Common myeloid progenitor, CD34-positive (primary cell): ENCODE measurements around the gene PPM1N.
A peak's percentile ranks its signal among the peaks of the same experiment; 100 is the strongest.

Experiments used
- CTCF ChIA-PET: fragments of 350-600 bp; sonication (Branson Sonifier 250); formaldehyde crosslinking; loops from one replicate; lab custom pipeline; 2021; ENCODE audit warnings: antibody characterized with exemption; lab: Charles Lee
- POLR2A ChIA-PET: fragments of 350-600 bp; sonication (Branson Sonifier 250); formaldehyde crosslinking; loops from one replicate; lab custom pipeline; 2021; ENCODE audit warnings: antibody characterized with exemption; lab: Charles Lee
- DNase-seq, 3 donors: peaks; one replicate each; pipeline versions ENCODE4 v3.0.0 to v3.0.0-alpha.2; 2013
- H3K27ac ChIP-seq, 2 experiments: 1 replicate in 1 of 2; 2 replicates in 1 of 2; pipeline ENCODE4 v1.7.0; 2013; ENCODE audit warnings: inconsistent platforms in 2 of 2, low read length in 2 of 2, mild to moderate bottlenecking in 2 of 2, low read depth in 1 of 2, moderate library complexity in 1 of 2; ENCODE audit not compliant: severe bottlenecking in 2 of 2, insufficient read depth in 1 of 2, poor library complexity in 1 of 2
- H3K27me3 ChIP-seq, 5 experiments: replicated peaks in 2 of 5; 1 replicate in 3 of 5; 2 replicates in 2 of 5; pipeline versions ENCODE4 v1.6.1 to v1.7.0; 2013; ENCODE audit warnings: low read length in 4 of 5, mild to moderate bottlenecking in 2 of 5, moderate library complexity in 2 of 5, inconsistent platforms in 1 of 5; ENCODE audit not compliant: insufficient read depth in 5 of 5, control insufficient read depth in 4 of 5
- H3K36me3 ChIP-seq, 4 experiments: 1 replicate in 2 of 4; 2 replicates in 2 of 4; pipeline versions ENCODE4 v1.6.1 to v1.7.0; 2013; ENCODE audit warnings: low read length in 3 of 4, control low read depth in 1 of 4, mild to moderate bottlenecking in 1 of 4; ENCODE audit not compliant: control insufficient read depth in 4 of 4, insufficient read depth in 4 of 4
- H3K4me1 ChIP-seq, 4 experiments: 1 replicate in 3 of 4; 2 replicates in 1 of 4; pipeline versions ENCODE4 v1.6.1 to v1.7.1; 2013; ENCODE audit warnings: low read length in 3 of 4, mild to moderate bottlenecking in 3 of 4, control low read depth in 1 of 4, inconsistent platforms in 1 of 4, moderate library complexity in 1 of 4; ENCODE audit not compliant: control insufficient read depth in 4 of 4, insufficient read depth in 4 of 4; ENCODE audit errors: control extremely low read depth in 1 of 4
- H3K4me3 ChIP-seq, 7 experiments: 1 replicate in 4 of 7; 2 replicates in 3 of 7; pipeline versions ENCODE4 v1.5.1 to v1.7.0; 2013; ENCODE audit warnings: mild to moderate bottlenecking in 7 of 7, low read length in 6 of 7, moderate library complexity in 6 of 7, inconsistent platforms in 2 of 7, low read depth in 2 of 7, control low read depth in 1 of 7; ENCODE audit not compliant: insufficient read depth in 4 of 7, control insufficient read depth in 1 of 7; ENCODE audit errors: extremely low read depth in 1 of 7
- H3K9me3 ChIP-seq, 5 experiments: 1 replicate in 4 of 5; 2 replicates in 1 of 5; pipeline versions ENCODE4 v1.6.1 to v1.7.1; 2013; ENCODE audit warnings: low read length in 4 of 5, mild to moderate bottlenecking in 2 of 5, inconsistent platforms in 1 of 5, low read depth in 1 of 5, moderate library complexity in 1 of 5; ENCODE audit not compliant: control insufficient read depth in 4 of 5, insufficient read depth in 2 of 5; ENCODE audit errors: control extremely low read depth in 1 of 5
- WGBS: methylation state at CpG from one replicate; pipeline ENCODE4 v1.1.5; 2013; ENCODE audit not compliant: insufficient coverage; 5-methylcytosine and 5-hydroxymethylcytosine counted together

The PPM1N gene

DNA sequence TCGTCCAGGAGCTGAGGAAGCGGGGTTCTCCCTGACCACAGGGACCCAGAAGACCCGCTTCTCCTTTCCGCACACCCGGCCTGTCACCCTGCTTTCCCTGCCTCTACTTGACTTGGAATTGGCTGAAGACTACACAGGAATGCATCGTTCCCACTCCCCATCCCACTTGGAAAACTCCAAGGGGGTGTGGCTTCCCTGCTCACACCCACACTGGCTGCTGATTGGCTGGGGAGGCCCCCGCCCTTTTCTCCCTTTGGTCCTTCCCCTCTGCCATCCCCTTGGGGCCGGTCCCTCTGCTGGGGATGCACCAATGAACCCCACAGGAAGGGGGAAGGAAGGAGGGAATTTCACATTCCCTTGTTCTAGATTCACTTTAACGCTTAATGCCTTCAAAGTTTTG, 27.9 kb downstream of the PPM1N start:
- Histone ChIP-seq H3K36me3 (peaks cover 2 to 51% (median 31%) of the 10 kb centered on the region in 4 experiments), H3K27me3 (peaks cover 0 to 10% (median 3%) of the 10 kb centered on the region in 5 experiments), H3K9me3 (peaks cover 0 to 3% (median 0%) of the 10 kb centered on the region in 5 experiments), H3K27ac (no peak overlapping the region), H3K4me3 (no peak overlapping the region), H3K4me1 (peaks cover 0 to 12% (median 5%) of the 10 kb centered on the region in 4 experiments)
- no peak for DNase-seq
- ChIA-PET CTCF (interaction anchor here (0.8 to 4.9 kb wide), 5 partner anchors 8 to 115 kb away, joined by 3 to 47 read pairs (median 4); no protein-coding TSS in a partner anchor), POLR2A (no interaction called here)
- WGBS: 78% methylated on average over 6 of the region's 9 CpGs

DNA sequence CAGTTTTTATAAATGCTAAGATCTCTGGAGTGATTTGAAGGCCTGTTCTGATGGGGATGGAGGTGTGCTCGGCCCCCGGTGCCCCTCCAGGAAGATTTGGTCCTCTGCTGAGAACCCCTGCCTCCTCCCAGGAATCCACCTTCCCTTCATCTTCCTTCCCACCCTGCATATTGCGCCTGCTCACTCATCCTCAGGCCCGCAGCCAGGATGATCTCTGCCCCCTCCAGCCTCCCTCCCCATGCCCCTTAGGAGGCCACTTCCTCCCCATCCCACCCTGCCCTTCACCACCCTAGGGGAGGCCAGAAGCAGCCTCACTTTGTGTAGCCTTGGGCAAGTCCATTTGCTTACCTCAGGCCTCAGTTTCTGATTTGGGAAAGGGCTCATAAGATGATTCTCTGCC, 28.7 kb downstream of the PPM1N start:
- ChIA-PET POLR2A (no interaction called here), CTCF (interaction anchor here (0.7 to 4.9 kb wide), 8 partner anchors 11 to 1747 kb away, joined by 3 to 47 read pairs (median 4); no protein-coding TSS in a partner anchor)
- H3K27me3 ChIP-seq: peaks cover 0 to 10% (median 3%) of the 10 kb centered on the region in 5 experiments
- H3K4me1 ChIP-seq: peaks cover 0 to 12% (median 5%) of the 10 kb centered on the region in 4 experiments
- peaks cover 0 to 9% (median 5%) of the 10 kb centered on the region in 5 experiments for H3K9me3 ChIP-seq
- H3K36me3 ChIP-seq: peaks cover under 1 to 44% (median 28%) of the 10 kb centered on the region in 4 experiments
- WGBS: 93% methylated on average over 3 of the region's 4 CpGs
- DNase-seq: no peak
- no peak overlapping the region for H3K4me3 ChIP-seq
- no peak overlapping the region for H3K27ac ChIP-seq

DNA sequence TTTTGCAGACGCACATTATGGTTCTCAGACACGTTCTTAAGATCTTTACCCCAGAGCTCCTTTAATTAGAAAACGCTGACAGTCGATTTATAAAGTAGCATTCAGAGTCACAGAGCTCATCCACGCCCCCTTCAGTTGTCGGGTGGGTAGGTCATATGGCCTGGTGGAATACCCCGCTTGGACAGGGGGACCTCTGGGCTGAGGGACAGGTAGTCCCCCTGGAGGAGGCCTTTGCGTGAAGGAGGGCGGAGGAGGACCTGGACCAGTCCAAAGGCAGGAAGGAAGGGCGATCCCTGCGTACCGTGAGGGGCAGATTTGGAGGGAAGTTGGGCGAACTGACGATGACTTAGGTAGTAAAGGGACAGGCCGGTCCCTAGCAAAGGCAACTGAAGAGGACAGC, 29.5 kb downstream of the PPM1N start:
- H3K4me1 ChIP-seq: peaks cover 0 to 12% (median 5%) of the 10 kb centered on the region in 4 experiments
- no peak overlapping the region for H3K27ac ChIP-seq
- H3K9me3 ChIP-seq: peaks cover 0 to 10% (median 5%) of the 10 kb centered on the region in 5 experiments
- peaks cover 0 to 38% (median 24%) of the 10 kb centered on the region in 4 experiments for H3K36me3 ChIP-seq
- no peak overlapping the region for H3K4me3 ChIP-seq
- H3K27me3 ChIP-seq: peaks cover 0 to 10% (median 3%) of the 10 kb centered on the region in 5 experiments
- no peak for DNase-seq
- CTCF ChIA-PET: interaction anchor here (0.7 to 4.9 kb wide), 9 partner anchors 12 to 1746 kb away, joined by 3 to 47 read pairs (median 4); no protein-coding TSS in a partner anchor
- POLR2A ChIA-PET: no interaction called here
- 91% methylated on average over 15 of the region's 15 CpGs for WGBS

DNA sequence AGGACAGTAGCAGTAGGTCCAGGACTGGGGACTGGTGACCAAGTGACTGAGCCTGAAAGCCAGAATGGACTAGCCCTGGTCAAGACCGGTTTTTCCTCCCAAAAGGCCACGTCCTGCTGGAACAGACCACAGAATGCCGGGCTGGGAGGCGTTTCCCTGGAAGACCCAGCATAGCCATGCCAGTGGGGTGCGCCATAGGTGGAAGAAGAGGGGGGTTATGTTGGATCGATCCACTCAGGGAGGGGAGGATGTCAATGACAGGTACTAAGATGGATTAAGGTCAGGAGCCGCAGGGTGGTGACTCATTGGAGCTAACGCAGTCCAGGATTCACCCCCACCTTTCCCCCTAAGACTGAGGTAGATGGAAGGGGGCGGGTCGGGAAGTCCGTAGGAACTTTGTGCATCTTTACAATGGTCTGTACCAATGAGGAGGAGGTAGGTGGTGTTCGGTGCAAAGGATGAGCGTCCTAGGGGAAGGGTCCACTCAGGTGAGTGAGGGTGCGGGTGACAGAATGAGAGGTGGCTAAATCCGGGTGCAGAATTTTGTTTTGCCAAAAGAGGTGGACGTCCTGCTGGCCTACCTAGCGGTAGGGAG, 30.0 kb downstream of the PPM1N start:
- ChIA-PET POLR2A (interaction anchor here (0.7 kb wide), 1 partner anchor 26 kb away, joined by 3 read pairs; no protein-coding TSS in a partner anchor), CTCF (interaction anchor here (1.1 to 4.9 kb wide), 4 partner anchors 13 to 34 kb away, joined by 3 to 47 read pairs (median 10); no protein-coding TSS in a partner anchor)
- H3K4me3 ChIP-seq: peak overlapping the region in 1 of 7 experiments; percentile 64
- peaks cover 0 to 12% (median 5%) of the 10 kb centered on the region in 4 experiments for H3K4me1 ChIP-seq
- 90% methylated on average over 12 of the region's 17 CpGs for WGBS
- peaks cover 0 to 36% (median 23%) of the 10 kb centered on the region in 4 experiments for H3K36me3 ChIP-seq
- peaks cover 0 to 10% (median 5%) of the 10 kb centered on the region in 5 experiments for H3K9me3 ChIP-seq
- H3K27ac ChIP-seq: no peak overlapping the region
- DNase-seq: no peak
- peaks cover 0 to 10% (median 3%) of the 10 kb centered on the region in 5 experiments for H3K27me3 ChIP-seq

DNA sequence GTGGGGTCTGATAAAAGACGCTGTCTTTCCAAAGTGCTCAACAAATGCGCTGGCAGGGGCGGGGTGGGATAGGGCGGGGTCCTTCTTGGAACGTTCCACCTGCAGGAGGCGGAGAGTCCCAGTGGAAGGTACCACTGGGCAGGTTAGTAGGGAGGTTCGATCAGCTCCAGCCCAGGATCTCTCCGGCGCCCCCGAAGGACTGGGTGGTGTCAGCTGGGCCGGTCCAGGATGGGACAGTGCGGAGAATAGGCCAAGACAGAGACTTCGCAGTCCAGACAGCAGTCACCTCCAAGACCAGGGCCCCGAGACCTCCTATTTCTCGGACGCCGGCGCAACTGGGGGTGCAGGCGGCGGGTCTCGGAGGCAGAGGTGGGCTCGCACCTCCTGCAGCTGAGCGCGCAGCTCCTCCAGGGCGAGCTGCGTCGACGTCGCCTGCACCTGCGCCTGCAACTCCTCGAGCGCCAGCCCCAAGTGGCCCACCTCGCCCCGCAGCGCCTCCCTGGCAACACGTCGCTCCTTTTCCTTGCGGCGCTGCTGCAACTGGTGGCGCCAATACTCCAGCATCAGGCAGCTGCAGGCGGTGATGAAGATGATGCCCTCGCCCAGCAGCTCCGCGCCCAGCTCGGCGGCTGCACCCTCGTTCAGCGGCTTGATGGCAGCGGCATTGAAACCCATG, 30.6 kb downstream of the PPM1N start:
- ChIA-PET POLR2A (interaction anchor here (0.7 kb wide), 1 partner anchor 25 kb away, joined by 3 read pairs; no protein-coding TSS in a partner anchor), CTCF (interaction anchor here (2.2 to 4.9 kb wide), 3 partner anchors 13 to 29 kb away, joined by 8 to 47 read pairs (median 11); no protein-coding TSS in a partner anchor)
- peaks cover 0 to 32% (median 22%) of the 10 kb centered on the region in 4 experiments for H3K36me3 ChIP-seq
- WGBS: 21% methylated on average over 39 of the region's 49 CpGs
- DNase-seq: peak in 2 of 3 donors; percentile 51 to 58
- peak overlapping the region in 4 of 7 experiments; percentile 7 to 64 (median 48) for H3K4me3 ChIP-seq
- peaks cover 0 to 10% (median 5%) of the 10 kb centered on the region in 5 experiments for H3K9me3 ChIP-seq
- no peak overlapping the region for H3K27ac ChIP-seq
- peaks cover 0 to 10% (median 3%) of the 10 kb centered on the region in 5 experiments for H3K27me3 ChIP-seq
- peaks cover 0 to 10% (median 5%) of the 10 kb centered on the region in 4 experiments for H3K4me1 ChIP-seq

DNA sequence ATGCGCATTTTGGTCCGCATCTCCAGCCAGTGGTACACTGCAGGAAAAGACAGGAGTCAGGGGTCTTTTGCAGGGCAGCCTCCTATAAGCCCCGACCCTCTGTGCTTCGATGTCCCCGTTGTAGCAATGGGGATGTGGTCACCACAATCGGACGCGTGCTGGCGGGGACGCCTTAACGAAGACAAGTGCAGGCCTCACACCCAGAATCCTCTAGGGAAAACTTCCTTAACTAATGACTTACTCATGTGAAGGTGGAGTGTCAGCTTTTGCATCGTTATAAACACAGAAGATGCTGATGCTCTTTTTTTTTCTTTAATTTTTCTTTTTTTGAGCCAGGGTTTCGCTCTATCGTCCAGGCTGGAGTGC, 31.2 kb downstream of the PPM1N start:
- POLR2A ChIA-PET: no interaction called here
- 30% methylated on average over 12 of the region's 14 CpGs for WGBS
- peaks cover 0 to 10% (median 5%) of the 10 kb centered on the region in 4 experiments for H3K4me1 ChIP-seq

More for the DNA sequence above, 31.2 kb downstream of the PPM1N start:
- H3K27ac ChIP-seq: no peak overlapping the region
- H3K36me3 ChIP-seq: peaks cover 0 to 26% (median 19%) of the 10 kb centered on the region in 4 experiments
- H3K27me3 ChIP-seq: peaks cover 0 to 10% (median 3%) of the 10 kb centered on the region in 5 experiments
- peak overlapping the region in 4 of 7 experiments; percentile 7 to 64 (median 48) for H3K4me3 ChIP-seq
- DNase-seq: no peak
- CTCF ChIA-PET: interaction anchor here (4.9 kb wide), 1 partner anchor 29 kb away, joined by 47 read pairs; no protein-coding TSS in a partner anchor
- peaks cover 0 to 10% (median 5%) of the 10 kb centered on the region in 5 experiments for H3K9me3 ChIP-seq
